Keratinocyte (primary cell): ENCODE results near the gene CARS1. TPM values are rescaled to one million over a fixed set of nuclear protein-coding genes. Genes with fewer than 3 reads are reported as not detected.

Experiments used
- DNase-seq: peaks from one replicate; pipeline ENCODE4 v3.0.0-alpha.2; 2011; ENCODE audit warnings: low read depth, missing footprints, low spot score
- FAIRE-seq: peaks from 2 replicates; lab custom pipeline; 2011; peaks lifted over from hg19 to GRCh38; lab: Jason Lieb, UNC
- H2AFZ ChIP-seq: 2 replicates; pipeline ENCODE4 v1.6.0; 2012; ENCODE audit warnings: low read length, control low read depth, inconsistent platforms; ENCODE audit not compliant: control insufficient read depth
- H3K27ac ChIP-seq: 2 replicates; pipeline ENCODE4 v1.5.1; 2011; ENCODE audit warnings: low read length; ENCODE audit not compliant: control insufficient read depth, insufficient read depth
- H3K27me3 ChIP-seq: 3 replicates; pipeline ENCODE4 v1.6.0; 2011; ENCODE audit warnings: low read length; ENCODE audit not compliant: control insufficient read depth, insufficient read depth; ENCODE audit errors: extremely low read depth
- H3K36me3 ChIP-seq, 2 experiments: 2 replicates in 1 of 2; 3 replicates in 1 of 2; pipeline ENCODE4 v1.5.1; 2011; ENCODE audit warnings: low read length in 2 of 2, mild to moderate bottlenecking in 1 of 2; ENCODE audit not compliant: control insufficient read depth in 2 of 2, insufficient read depth in 2 of 2; ENCODE audit errors: extremely low read depth in 1 of 2
- H3K4me1 ChIP-seq: 3 replicates; pipeline ENCODE4 v1.5.1; 2011; ENCODE audit warnings: low read length; ENCODE audit not compliant: control insufficient read depth, insufficient read depth; ENCODE audit errors: extremely low read depth
- H3K4me2 ChIP-seq: 3 replicates; pipeline ENCODE4 v1.6.0; 2011; ENCODE audit warnings: low read depth, low read length; ENCODE audit not compliant: control insufficient read depth, insufficient read depth; ENCODE audit errors: extremely low read depth
- H3K4me3 ChIP-seq, 3 experiments: fragments of 200-600 bp in 1 of 3; sonication (generic) in 1 of 3; 2 replicates in 2 of 3; 3 replicates in 1 of 3; pipeline ENCODE4 v1.5.1; 2011 to 2016; ENCODE audit warnings: low read length in 3 of 3, mild to moderate bottlenecking in 3 of 3, control low read depth in 2 of 3, inconsistent platforms in 1 of 3, low read depth in 1 of 3, mixed read lengths in 1 of 3, mixed run types in 1 of 3, moderate library complexity in 1 of 3; ENCODE audit not compliant: control insufficient read depth in 2 of 3, insufficient read depth in 2 of 3; ENCODE audit errors: extremely low read depth in 1 of 3
- H3K79me2 ChIP-seq: 2 replicates; pipeline ENCODE4 v1.6.0; 2012; ENCODE audit warnings: low read length; ENCODE audit not compliant: control insufficient read depth, insufficient read depth
- H3K9ac ChIP-seq: 3 replicates; pipeline ENCODE4 v1.6.0; 2011; ENCODE audit warnings: low read length; ENCODE audit not compliant: control insufficient read depth, insufficient read depth; ENCODE audit errors: extremely low read depth
- H3K9me1 ChIP-seq: 3 replicates; pipeline ENCODE4 v1.6.0; 2011; ENCODE audit warnings: low read length; ENCODE audit not compliant: control insufficient read depth, insufficient read depth; ENCODE audit errors: extremely low read depth
- H3K9me3 ChIP-seq: 2 replicates; pipeline ENCODE4 v1.5.1; 2012; ENCODE audit warnings: low read depth, low read length; ENCODE audit not compliant: control insufficient read depth
- H4K20me1 ChIP-seq: 3 replicates; pipeline ENCODE4 v1.6.0; 2011; ENCODE audit warnings: low read length; ENCODE audit not compliant: control insufficient read depth, insufficient read depth; ENCODE audit errors: extremely low read depth
- CTCF ChIP-seq, 3 experiments: IDR thresholded peaks in 1 of 3; conservative IDR thresholded peaks in 1 of 3; optimal IDR thresholded peaks in 1 of 3; 2 replicates in 2 of 3; 3 replicates in 1 of 3; pipeline versions ENCODE3 to v1.5.1; 2011; ENCODE audit warnings: low read length in 3 of 3, mild to moderate bottlenecking in 3 of 3, moderate library complexity in 2 of 3, control low read depth in 1 of 3, inconsistent platforms in 1 of 3; ENCODE audit not compliant: insufficient read depth in 2 of 3; ENCODE audit errors: extremely low read depth in 1 of 3
- EZH2 ChIP-seq: IDR thresholded peaks from one replicate; pipeline ENCODE4 v1.6.1; 2012; ENCODE audit warnings: inconsistent platforms, mild to moderate bottlenecking, low read length, moderate library complexity
- dilution Hi-C: fragments of 300-500 bp; cut with MboI; formaldehyde crosslinking; loops from one replicate; pipeline ENCODE4 v1.7.0; 2020; ENCODE audit warnings: low sequenced_read_pairs; ENCODE audit not compliant: extremely low pct_ligation_motif_present
- polyA plus RNA-seq, 5 experiments: library from polyadenylated mRNA; depleted of rRNA in 3 of 5; stranded (reverse) in 3 of 5; stranded (forward) in 1 of 5; unstranded in 1 of 5; fragments of >200 nt; gene quantifications; 1 replicate in 1 of 5; 2 replicates in 3 of 5; 3 replicates in 1 of 5; pipeline versions ENCODE4 v1.2.1 to v1.2.3, GENCODE V29; 2011 to 2012; ENCODE audit warnings: missing spikeins in 2 of 5, low read depth in 1 of 5, low replicate concordance in 1 of 5

Gene CARS1
- polyA plus RNA-seq, 1 donor (not counting 4 experiments of a cell fraction or from before 2014, with no cell fraction given), result 60.7 TPM

- DNase-seq, result no peak
- H4K20me1 ChIP-seq, result peaks cover 12% of the 10 kb centered on the region
- H2AFZ ChIP-seq, result no peak overlapping the region
- peaks cover 60% of the 10 kb centered on the region for H3K79me2 ChIP-seq
- peak overlapping the region; percentile 94 for H3K4me2 ChIP-seq
- TF ChIP-seq EZH2, result no peak
- no peak for TF ChIP-seq CTCF (optimal IDR thresholded peaks at IDR 0.05 in 1 of 3, IDR thresholded peaks at IDR 0.05 in 1 of 3, conservative IDR thresholded peaks at IDR 0.05 in 1 of 3; ENCODE audit: extremely low read depth in 1 of 3, insufficient read depth in 2 of 3, low read length in 3 of 3)
- peak overlapping the region; percentile 59 to 93 (median 86) for H3K4me3 ChIP-seq
- dilution Hi-C loops, result no loop called here
- peak overlapping the region; percentile 87 for H3K27ac ChIP-seq
- FAIRE-seq, result no peak
- H3K36me3 ChIP-seq, result peaks cover 5 to 6% of the 10 kb centered on the region in 2 experiments
- H3K4me1 ChIP-seq, result peaks cover 27% of the 10 kb centered on the region
- H3K9me3 ChIP-seq, result no peaks in the 10 kb centered on the region
- no peaks in the 10 kb centered on the region for H3K27me3 ChIP-seq
- H3K9ac ChIP-seq, result peak overlapping the region; percentile 88
- no peaks in the 10 kb centered on the region for H3K9me1 ChIP-seq
These were observed 66.4 kb downstream of the CARS1 start for GRCh38 chr11:2990617-2991451.

- Histone ChIP-seq H3K4me3 (peak overlapping the region; percentile 59 to 93 (median 86)), H3K9ac (peak overlapping the region; percentile 88), H4K20me1 (peaks cover 12% of the 10 kb centered on the region), H3K27ac (peak overlapping the region; percentile 87), H3K4me1 (peaks cover 27% of the 10 kb centered on the region), H2AFZ (no peak overlapping the region), H3K79me2 (peaks cover 73% of the 10 kb centered on the region), H3K9me3 (no peaks in the 10 kb centered on the region), H3K4me2 (peak overlapping the region; percentile 94), H3K27me3 (no peaks in the 10 kb centered on the region), H3K9me1 (peaks cover 1% of the 10 kb centered on the region), H3K36me3 (peaks cover 5 to 8% of the 10 kb centered on the region in 2 experiments)
- TF ChIP-seq CTCF (optimal IDR thresholded peaks at IDR 0.05 in 1 of 3, IDR thresholded peaks at IDR 0.05 in 1 of 3, conservative IDR thresholded peaks at IDR 0.05 in 1 of 3; ENCODE audit: extremely low read depth in 1 of 3, insufficient read depth in 2 of 3, low read length in 3 of 3), result no peak
- FAIRE-seq (no peak), DNase-seq (no peak)
- dilution Hi-C loops, result no loop called here
These were observed 67.7 kb downstream of the CARS1 start for GRCh38 chr11:2989551-2989950.
